Liver (tissue), 9 donors: Measurements from ENCODE around the gene SLC25A14. TPM values are rescaled to one million over a fixed set of nuclear protein-coding genes. Genes with fewer than 3 reads are reported as not detected.

Experiments used
- DNase-seq: peaks from one replicate; pipeline ENCODE4 v3.0.0-alpha.2; 2017; ENCODE audit warnings: low spot score
- H3K27ac ChIP-seq, 2 donors: one replicate each; pipeline ENCODE4 v1.7.0; 2013; ENCODE audit warnings: inconsistent platforms in 2 of 2, low read length in 2 of 2, control low read depth in 1 of 2, low read depth in 1 of 2, mild to moderate bottlenecking in 1 of 2
- H3K27me3 ChIP-seq, 4 donors: one replicate each; pipeline versions ENCODE4 v1.6.1 to v1.7.0; 2013; ENCODE audit warnings: low read length in 3 of 4, inconsistent platforms in 1 of 4, mild to moderate bottlenecking in 1 of 4, moderate library complexity in 1 of 4; ENCODE audit not compliant: control insufficient read depth in 4 of 4, insufficient read depth in 4 of 4
- H3K36me3 ChIP-seq, 4 donors: one replicate each; pipeline versions ENCODE4 v1.6.1 to v1.7.0; 2013; ENCODE audit warnings: low read length in 3 of 4, mild to moderate bottlenecking in 3 of 4, low read depth in 1 of 4, moderate library complexity in 1 of 4; ENCODE audit not compliant: control insufficient read depth in 4 of 4, insufficient read depth in 3 of 4
- H3K4me1 ChIP-seq, 4 donors: one replicate each; pipeline versions ENCODE4 v1.6.1 to v1.7.0; 2013; ENCODE audit warnings: low read length in 3 of 4, mild to moderate bottlenecking in 3 of 4, moderate library complexity in 1 of 4; ENCODE audit not compliant: control insufficient read depth in 4 of 4, insufficient read depth in 4 of 4
- H3K4me3 ChIP-seq, 3 donors: one replicate each; pipeline versions ENCODE4 v1.6.1 to v1.7.0; 2013; ENCODE audit warnings: low read length in 3 of 3, control low read depth in 1 of 3, low read depth in 1 of 3, mild to moderate bottlenecking in 1 of 3
- H3K9ac ChIP-seq, 2 donors: one replicate each; pipeline ENCODE4 v1.7.0; 2013; ENCODE audit warnings: low read length in 2 of 2, mild to moderate bottlenecking in 2 of 2, moderate library complexity in 2 of 2, control low read depth in 1 of 2, low read depth in 1 of 2
- H3K9me3 ChIP-seq, 4 donors: one replicate each; pipeline versions ENCODE4 v1.6.1 to v1.7.0; 2013; ENCODE audit warnings: low read length in 3 of 4; ENCODE audit not compliant: control insufficient read depth in 4 of 4
- CTCF ChIP-seq: fragments of 150-350 bp; IDR thresholded peaks from 2 replicates; pipeline ENCODE4 v1.5.1; 2017; ENCODE audit warnings: improper control_type of control experiment, low read depth, low read length; ENCODE audit not compliant: missing input control
- EGR1 ChIP-seq, 2 donors: IDR thresholded peaks; 2 replicates each; pipeline ENCODE4 v1.6.1; 2016 to 2018; ENCODE audit warnings: antibody characterized with exemption in 2 of 2, low read depth in 2 of 2
- FOXA1 ChIP-seq: IDR thresholded peaks from 2 replicates; pipeline ENCODE4 v1.6.1; 2016; ENCODE audit warnings: antibody characterized with exemption
- FOXA2 ChIP-seq: IDR thresholded peaks from 2 replicates; pipeline ENCODE4 v1.6.1; 2016; ENCODE audit warnings: antibody characterized with exemption
- GABPA ChIP-seq, 2 donors: IDR thresholded peaks in 1 of 2; conservative IDR thresholded peaks in 1 of 2; 2 replicates each; pipeline ENCODE4 v1.6.1; 2016; ENCODE audit warnings: antibody characterized with exemption in 2 of 2, mild to moderate bottlenecking in 1 of 2, moderate library complexity in 1 of 2
- HNF4A ChIP-seq, 2 donors: conservative IDR thresholded peaks; 2 replicates each; pipeline ENCODE4 v1.6.1; 2016; ENCODE audit warnings: antibody characterized with exemption in 2 of 2, mild to moderate bottlenecking in 2 of 2
- HNF4G ChIP-seq: IDR thresholded peaks from 2 replicates; pipeline ENCODE4 v1.6.1; 2016; ENCODE audit warnings: antibody characterized with exemption
- JUND ChIP-seq, 2 donors: IDR thresholded peaks; 2 replicates each; pipeline ENCODE4 v1.6.1; 2016; ENCODE audit warnings: antibody characterized with exemption in 2 of 2
- MAX ChIP-seq: IDR thresholded peaks from 2 replicates; pipeline ENCODE4 v1.6.1; 2016; ENCODE audit warnings: antibody characterized with exemption
- NR2F2 ChIP-seq: IDR thresholded peaks from 2 replicates; pipeline ENCODE4 v1.6.1; 2016; ENCODE audit warnings: antibody characterized with exemption
- RAD21 ChIP-seq, 2 donors: IDR thresholded peaks; 2 replicates each; pipeline ENCODE4 v1.6.1; 2016; ENCODE audit warnings: antibody characterized with exemption in 2 of 2, mild to moderate bottlenecking in 2 of 2
- RXRA ChIP-seq, 2 donors: IDR thresholded peaks; 2 replicates each; pipeline ENCODE4 v1.6.1; 2017 to 2018; ENCODE audit warnings: antibody characterized with exemption in 2 of 2, mild to moderate bottlenecking in 1 of 2
- SP1 ChIP-seq: IDR thresholded peaks from 2 replicates; pipeline ENCODE4 v1.6.1; 2018; ENCODE audit warnings: antibody characterized with exemption, mild to moderate bottlenecking
- TAF1 ChIP-seq: conservative IDR thresholded peaks from 2 replicates; pipeline ENCODE4 v1.6.1; 2016; ENCODE audit warnings: antibody characterized with exemption, mild to moderate bottlenecking
- YY1 ChIP-seq: IDR thresholded peaks from 2 replicates; pipeline ENCODE4 v1.6.1; 2016; ENCODE audit warnings: antibody characterized with exemption, mild to moderate bottlenecking
- WGBS: extraction: QIAGEN DNeasy Blood & Tissue Kit; methylation state at CpG from one replicate; pipeline ENCODE4 v1.1.7; 2013; 5-methylcytosine and 5-hydroxymethylcytosine counted together
- polyA plus RNA-seq, 2 donors: library from polyadenylated mRNA; stranded (reverse) in 1 of 2; unstranded in 1 of 2; fragments of 200-250 nt in 1 of 2; fragments of >200 nt in 1 of 2; fragmentation: Nextera tagmentation in 1 of 2; extraction: Ambion mirVana in 1 of 2; gene quantifications; one replicate each; pipeline versions ENCODE4 v1.2.1 to v1.2.3, GENCODE V29; 2013 to 2015
- total RNA-seq, 2 donors: library from RNA; depleted of rRNA; stranded (reverse); fragments of >200 nt; gene quantifications; one replicate each; pipeline ENCODE4 v1.2.3, GENCODE V29; 2014
- TF ChIP-seq, protein P1 (sequence below): IDR thresholded peaks from 2 replicates; pipeline ENCODE4 v1.6.1; 2016; ENCODE audit warnings: antibody characterized with exemption, mild to moderate bottlenecking
- TF ChIP-seq, protein P2 (sequence below): IDR thresholded peaks from 2 replicates; pipeline ENCODE4 v1.6.1; 2016; ENCODE audit warnings: antibody characterized with exemption
- TF ChIP-seq, protein P3 (sequence below): IDR thresholded peaks from 2 replicates; pipeline ENCODE4 v1.6.1; 2016; ENCODE audit warnings: antibody characterized with exemption
- donor health status: healthy.
- donor health status: healthy.
- donor health status: healthy.
- donor health status: healthy.
- donor health status: healthy.

The SLC25A14 gene
- total and polyA plus RNA-seq, 4 donors = 2.7 to 5.8 (median 4.7) TPM

GRCh38 chrX:130296297-130296678, 43.4 kb upstream of the SLC25A14 start:
- no peak for DNase-seq
- Histone ChIP-seq H3K4me1 (peaks cover 0 to 8% (median 3%) of the 10 kb centered on the region in 4 donors), H3K9ac (no peak overlapping the region), H3K9me3 (no peaks in the 10 kb centered on the region), H3K4me3 (no peak overlapping the region), H3K27me3 (no peaks in the 10 kb centered on the region), H3K27ac (no peak overlapping the region), H3K36me3 (no peaks in the 10 kb centered on the region)
- 30% methylated on average over 3 of the region's 3 CpGs for WGBS
- no peak for TF ChIP-seq EGR1 (IDR thresholded peaks at IDR 0.05; ENCODE audit: low read depth in 2 of 2)
- no peak for TF ChIP-seq NR2F2
- no peak for TF ChIP-seq TAF1
- no peak for TF ChIP-seq JUND (IDR thresholded peaks at IDR 0.05)

DNA sequence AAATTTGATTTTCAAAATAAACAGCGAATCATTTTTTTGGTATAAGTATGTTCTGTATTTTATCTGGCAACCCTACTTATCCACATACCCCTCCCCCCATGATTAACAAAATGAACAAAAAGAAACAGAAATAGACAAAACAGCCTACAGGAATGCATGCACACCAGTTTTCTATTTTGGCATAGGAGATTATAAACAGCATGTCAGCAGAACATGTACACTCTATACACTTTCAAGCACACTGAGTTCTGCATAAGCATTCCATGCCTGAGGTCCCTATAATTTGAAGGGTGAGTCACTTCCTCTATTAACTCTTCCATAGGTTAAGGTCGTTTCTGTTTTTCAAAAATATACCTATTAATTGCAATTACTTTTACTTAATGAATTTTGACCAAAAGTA, 43.0 kb upstream of the SLC25A14 start:
- Histone ChIP-seq H3K27ac (no peak overlapping the region), H3K9me3 (no peaks in the 10 kb centered on the region), H3K4me1 (peaks cover 0 to 8% (median 3%) of the 10 kb centered on the region in 4 donors), H3K36me3 (no peaks in the 10 kb centered on the region), H3K27me3 (no peaks in the 10 kb centered on the region), H3K4me3 (no peak overlapping the region), H3K9ac (no peak overlapping the region)
- 61% methylated on average over 2 of the region's 2 CpGs for WGBS
- TF ChIP-seq CTCF (no peak), MAX (no peak), YY1 (no peak), RAD21 (IDR thresholded peaks at IDR 0.05) (no peak), FOXA2 (no peak), HNF4A (conservative IDR thresholded peaks at IDR 0.05) (no peak), FOXA1 (no peak), RXRA (IDR thresholded peaks at IDR 0.05) (no peak), GABPA (IDR thresholded peaks at IDR 0.05 in 1 of 2, conservative IDR thresholded peaks at IDR 0.05 in 1 of 2) (no peak), HNF4G (no peak), SP1 (no peak), JUND (IDR thresholded peaks at IDR 0.05) (no peak), TAF1 (no peak), EGR1 (IDR thresholded peaks at IDR 0.05; ENCODE audit: low read depth in 2 of 2) (no peak), NR2F2 (no peak)
- TF ChIP-seq, protein P1, sequence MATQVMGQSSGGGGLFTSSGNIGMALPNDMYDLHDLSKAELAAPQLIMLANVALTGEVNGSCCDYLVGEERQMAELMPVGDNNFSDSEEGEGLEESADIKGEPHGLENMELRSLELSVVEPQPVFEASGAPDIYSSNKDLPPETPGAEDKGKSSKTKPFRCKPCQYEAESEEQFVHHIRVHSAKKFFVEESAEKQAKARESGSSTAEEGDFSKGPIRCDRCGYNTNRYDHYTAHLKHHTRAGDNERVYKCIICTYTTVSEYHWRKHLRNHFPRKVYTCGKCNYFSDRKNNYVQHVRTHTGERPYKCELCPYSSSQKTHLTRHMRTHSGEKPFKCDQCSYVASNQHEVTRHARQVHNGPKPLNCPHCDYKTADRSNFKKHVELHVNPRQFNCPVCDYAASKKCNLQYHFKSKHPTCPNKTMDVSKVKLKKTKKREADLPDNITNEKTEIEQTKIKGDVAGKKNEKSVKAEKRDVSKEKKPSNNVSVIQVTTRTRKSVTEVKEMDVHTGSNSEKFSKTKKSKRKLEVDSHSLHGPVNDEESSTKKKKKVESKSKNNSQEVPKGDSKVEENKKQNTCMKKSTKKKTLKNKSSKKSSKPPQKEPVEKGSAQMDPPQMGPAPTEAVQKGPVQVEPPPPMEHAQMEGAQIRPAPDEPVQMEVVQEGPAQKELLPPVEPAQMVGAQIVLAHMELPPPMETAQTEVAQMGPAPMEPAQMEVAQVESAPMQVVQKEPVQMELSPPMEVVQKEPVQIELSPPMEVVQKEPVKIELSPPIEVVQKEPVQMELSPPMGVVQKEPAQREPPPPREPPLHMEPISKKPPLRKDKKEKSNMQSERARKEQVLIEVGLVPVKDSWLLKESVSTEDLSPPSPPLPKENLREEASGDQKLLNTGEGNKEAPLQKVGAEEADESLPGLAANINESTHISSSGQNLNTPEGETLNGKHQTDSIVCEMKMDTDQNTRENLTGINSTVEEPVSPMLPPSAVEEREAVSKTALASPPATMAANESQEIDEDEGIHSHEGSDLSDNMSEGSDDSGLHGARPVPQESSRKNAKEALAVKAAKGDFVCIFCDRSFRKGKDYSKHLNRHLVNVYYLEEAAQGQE = no peak
- TF ChIP-seq, protein P2, sequence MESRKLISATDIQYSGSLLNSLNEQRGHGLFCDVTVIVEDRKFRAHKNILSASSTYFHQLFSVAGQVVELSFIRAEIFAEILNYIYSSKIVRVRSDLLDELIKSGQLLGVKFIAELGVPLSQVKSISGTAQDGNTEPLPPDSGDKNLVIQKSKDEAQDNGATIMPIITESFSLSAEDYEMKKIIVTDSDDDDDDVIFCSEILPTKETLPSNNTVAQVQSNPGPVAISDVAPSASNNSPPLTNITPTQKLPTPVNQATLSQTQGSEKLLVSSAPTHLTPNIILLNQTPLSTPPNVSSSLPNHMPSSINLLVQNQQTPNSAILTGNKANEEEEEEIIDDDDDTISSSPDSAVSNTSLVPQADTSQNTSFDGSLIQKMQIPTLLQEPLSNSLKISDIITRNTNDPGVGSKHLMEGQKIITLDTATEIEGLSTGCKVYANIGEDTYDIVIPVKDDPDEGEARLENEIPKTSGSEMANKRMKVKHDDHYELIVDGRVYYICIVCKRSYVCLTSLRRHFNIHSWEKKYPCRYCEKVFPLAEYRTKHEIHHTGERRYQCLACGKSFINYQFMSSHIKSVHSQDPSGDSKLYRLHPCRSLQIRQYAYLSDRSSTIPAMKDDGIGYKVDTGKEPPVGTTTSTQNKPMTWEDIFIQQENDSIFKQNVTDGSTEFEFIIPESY = no peak
- TF ChIP-seq, protein P3, sequence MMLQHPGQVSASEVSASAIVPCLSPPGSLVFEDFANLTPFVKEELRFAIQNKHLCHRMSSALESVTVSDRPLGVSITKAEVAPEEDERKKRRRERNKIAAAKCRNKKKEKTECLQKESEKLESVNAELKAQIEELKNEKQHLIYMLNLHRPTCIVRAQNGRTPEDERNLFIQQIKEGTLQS = no peak
- no peak for DNase-seq
